22Rv1 (cell line): ENCODE data around the gene KIF12.

Source experiments
- CTCF ChIP-seq: fragments of 450-650 bp; IDR thresholded peaks from 2 replicates; pipeline ENCODE4 v1.5.1; 2017; ENCODE audit warnings: mild to moderate bottlenecking
- ZFX ChIP-seq: fragments of 450-650 bp; IDR thresholded peaks from 2 replicates; pipeline ENCODE4 v1.6.1; 2017; ENCODE audit warnings: antibody characterized with exemption, borderline replicate concordance

GRCh38 chr9:114051281-114051680 is 47.8 kb downstream of the KIF12 start:
- TF ChIP-seq CTCF (no peak), ZFX (no peak)
